ENCODE data around the gene INPP5A.
"Not testable (repeated sequence)": the region's sequence is repeated elsewhere in the genome, so short reads cannot be mapped to it uniquely, and the experiment has no call there.

INPP5A gene

GRCh38 chr10:132816718-132817117 lies 279.1 kb downstream of the INPP5A start:
- peaks cover 16% of the 10 kb centered on the region for H3K9me3 Mint-ChIP-seq
- no peaks in the 10 kb centered on the region for H3K36me3 Mint-ChIP-seq (ENCODE audit: low read depth)
- peaks cover 31% of the 10 kb centered on the region for H3K27me3 Mint-ChIP-seq (ENCODE audit: low read depth)
- TF ChIP-seq CTCF (IDR thresholded peaks at IDR 0.05; ENCODE audit: unreplicated experiment in 3 of 3) = no peak
- H3K4me1 Mint-ChIP-seq = no peaks in the 10 kb centered on the region
- no peak overlapping the region for H3K4me3 Mint-ChIP-seq
- H3K27ac Mint-ChIP-seq = no peak overlapping the region

GRCh38 chr10:132817701-132818211 lies 280.2 kb downstream of the INPP5A start:
- Mint-ChIP-seq H3K36me3 (ENCODE audit: low read depth) (no peaks in the 10 kb centered on the region), H3K27ac (no peak overlapping the region), H3K9me3 (peaks cover 16% of the 10 kb centered on the region), H3K4me3 (no peak overlapping the region), H3K27me3 (ENCODE audit: low read depth) (peaks cover 31% of the 10 kb centered on the region), H3K4me1 (no peaks in the 10 kb centered on the region)
- TF ChIP-seq CTCF (IDR thresholded peaks at IDR 0.05; ENCODE audit: unreplicated experiment in 3 of 3) = no peak

- no peaks in the 10 kb centered on the region for H3K36me3 Mint-ChIP-seq (ENCODE audit: low read depth)
- peaks cover 16% of the 10 kb centered on the region for H3K9me3 Mint-ChIP-seq
- H3K27me3 Mint-ChIP-seq (ENCODE audit: low read depth) = peaks cover 31% of the 10 kb centered on the region
- TF ChIP-seq CTCF (IDR thresholded peaks at IDR 0.05; ENCODE audit: unreplicated experiment in 3 of 3) = no peak
- H3K4me3 Mint-ChIP-seq = no peak overlapping the region
- H3K4me1 Mint-ChIP-seq = no peaks in the 10 kb centered on the region
- H3K27ac Mint-ChIP-seq = no peak overlapping the region
Observed at GRCh38 chr10:132820056-132820455, 282.5 kb downstream of the INPP5A start.

GRCh38 chr10:132825783-132826523 lies 288.4 kb downstream of the INPP5A start:
- not testable (repeated sequence) for H3K4me1 Mint-ChIP-seq; H3K4me3 Mint-ChIP-seq; H3K9me3 Mint-ChIP-seq; H3K36me3 Mint-ChIP-seq (ENCODE audit: low read depth); H3K27ac Mint-ChIP-seq
- H3K27me3 Mint-ChIP-seq (ENCODE audit: low read depth) = peaks cover 31% of the 10 kb centered on the region

- H3K9me3 Mint-ChIP-seq = peaks cover 9% of the 10 kb centered on the region
Observed at GRCh38 chr10:132826524-132827422, 289.2 kb downstream of the INPP5A start.

More at GRCh38 chr10:132826524-132827422, 289.2 kb downstream of the INPP5A start:
- Mint-ChIP-seq H3K36me3 (ENCODE audit: low read depth) (peaks cover 6% of the 10 kb centered on the region), H3K27me3 (ENCODE audit: low read depth) (peaks cover 39% of the 10 kb centered on the region), H3K4me1 (no peaks in the 10 kb centered on the region), H3K4me3 (no peak overlapping the region), H3K27ac (no peak overlapping the region)
- no peak for TF ChIP-seq CTCF (IDR thresholded peaks at IDR 0.05; ENCODE audit: unreplicated experiment in 3 of 3)

Measured in nephron (organoid).